ENCODE results near the gene CROCC. TPM values are rescaled to one million over a fixed set of nuclear protein-coding genes. Genes with fewer than 3 reads are reported as not detected.
A peak's percentile ranks its signal among the peaks of the same experiment; 100 is the strongest.

CROCC gene
- total and polyA plus RNA-seq, 9 of the 15 experiments (the other 6 are each of a cell fraction or from before 2014, with no cell fraction given) = 0.17 to 15.4 (median 7.6) TPM

- in situ Hi-C loops (cut with MboI) = loop anchor here (5.0 kb wide), 1 partner anchor 97 kb away; the partner anchor contains the start of gene SDHB
Observed at GRCh38 chr1:16955186-16955585, 33.5 kb downstream of the CROCC start.

DNA sequence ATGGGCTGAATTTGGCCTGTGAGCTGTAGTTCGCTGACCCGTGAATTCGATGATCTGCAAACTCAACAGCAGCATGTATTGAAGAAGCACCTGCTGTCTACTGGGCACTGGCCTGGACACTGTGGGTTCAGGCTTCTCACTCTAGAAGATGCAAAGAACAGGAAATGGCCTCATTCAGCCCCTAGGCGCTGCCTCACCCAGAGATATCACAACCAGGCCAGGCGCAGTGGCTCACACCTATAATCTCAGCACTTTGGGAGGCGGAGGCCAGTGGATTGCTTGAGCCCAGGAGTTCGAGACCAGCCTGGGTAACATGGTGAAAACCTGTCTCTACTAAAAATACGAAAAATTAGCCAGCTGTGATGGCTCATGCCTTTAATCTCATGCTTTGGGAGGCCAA lies 35.0 kb downstream of the CROCC start:
- in situ Hi-C loops (cut with MboI) = loop anchor here (5.0 kb wide), 1 partner anchor 96 kb away; the partner anchor contains the start of gene SDHB
- H3K9me3 ChIP-seq (replicated peaks; ENCODE audit: control insufficient read depth, insufficient read depth, low read depth, low read length) = no peaks in the 10 kb centered on the region
- peaks cover 17% of the 10 kb centered on the region; the same call in 1 of the 2 replicates for H4K20me1 ChIP-seq (replicated peaks; ENCODE audit: control insufficient read depth, insufficient read depth, low read length)
- no peak overlapping the region for H3K27ac ChIP-seq (ENCODE audit: extremely low read depth, low read depth, low read length)
- no peak overlapping the region for H3K9ac ChIP-seq (ENCODE audit: insufficient read depth in 1 of 2, low read depth in 2 of 2, low read length in 2 of 2)
- intact Hi-C loops (cut with micrococcal nuclease) = no loop called here
- H3K79me2 ChIP-seq (ENCODE audit: control insufficient read depth, insufficient read depth, low read length) = no peaks in the 10 kb centered on the region
- ChIA-PET CTCF (ENCODE audit: low intra/inter-chr PET ratio) (no interaction called here), POLR2A (interaction anchor here (0.5 to 1.4 kb wide), 4 partner anchors 10 to 52 kb away, joined by 3 to 4 read pairs (median 4); no protein-coding TSS in a partner anchor)
- ATAC-seq (peak; percentile 27), DNase-seq (ENCODE audit: extremely low read depth in 1 of 4, low spot score in 3 of 4) (peak in 2 of 4 experiments; percentile 17 to 30), FAIRE-seq (no peak)
- peaks cover 0 to 34% of the 10 kb centered on the region in 2 experiments; a peak in 3 of 5 replicates for H3K4me1 ChIP-seq (replicated peaks in 1 of 2; ENCODE audit: control insufficient read depth in 2 of 2, insufficient read depth in 2 of 2, low read length in 2 of 2)
- BruUV-seq (replicated peaks) = no TSS peak
- H3K4me3 ChIP-seq = no peak overlapping the region
- H3K9me1 ChIP-seq (ENCODE audit: control insufficient read depth, insufficient read depth, low read length) = no peaks in the 10 kb centered on the region
- WGBS (ENCODE audit: insufficient coverage, low coverage, missing lambda C conversion rate) = 11% methylated on average over 8 of the region's 8 CpGs
- no peaks in the 10 kb centered on the region for H3K36me3 ChIP-seq (ENCODE audit: control insufficient read depth, insufficient read depth, low read length)
- no peak overlapping the region for H2AFZ ChIP-seq (ENCODE audit: low read depth, low read length)
- TF ChIP-seq POLR3A (IDR thresholded peaks at IDR 0.05; ENCODE audit: borderline replicate concordance, extremely low read depth, insufficient read depth, insufficient read length) (peak; percentile 26), ZNF695 (CRISPR knock-in tag; IDR thresholded peaks at IDR 0.05) (no peak), TFAP4 (CRISPR knock-in tag; IDR thresholded peaks at IDR 0.05; ENCODE audit: borderline replicate concordance) (0 out of 2 replicates have a peak, but pooled peaks have one; percentile 17), TBP (optimal IDR thresholded peaks at IDR 0.05; ENCODE audit: low read depth, low read length) (peak; percentile 77)
- H3K4me2 ChIP-seq (ENCODE audit: insufficient read depth, low read length) = no peak overlapping the region
- H3K27me3 ChIP-seq (ENCODE audit: control insufficient read depth in 2 of 2, insufficient read depth in 2 of 2, low read length in 2 of 2) = peaks cover 15 to 32% of the 10 kb centered on the region in 2 experiments; a peak in 4 of 5 replicates

More at GRCh38 chr1:16955186-16955585, 33.5 kb downstream of the CROCC start:
- H3K27me3 ChIP-seq (ENCODE audit: control insufficient read depth in 2 of 2, insufficient read depth in 2 of 2, low read length in 2 of 2) = peaks cover 15 to 32% of the 10 kb centered on the region in 2 experiments; a peak in 4 of 5 replicates
- WGBS (ENCODE audit: insufficient coverage, low coverage, missing lambda C conversion rate) = 42% methylated on average over 22 of the region's 25 CpGs
- ChIA-PET CTCF (ENCODE audit: low intra/inter-chr PET ratio) (no interaction called here), POLR2A (interaction anchor here (0.6 to 1.4 kb wide), 2 partner anchors 11 to 42 kb away, joined by 3 to 4 read pairs; no protein-coding TSS in a partner anchor)
- no peak overlapping the region for H3K4me2 ChIP-seq (ENCODE audit: insufficient read depth, low read length)
- TF ChIP-seq ZNF140 (CRISPR knock-in tag; IDR thresholded peaks at IDR 0.05) = no peak
- TF ChIP-seq MEF2A (IDR thresholded peaks at IDR 0.05; ENCODE audit: control insufficient read depth, low read depth, low read length) = no peak
- no peak for TF ChIP-seq MYC (IDR thresholded peaks at IDR 0.05; ENCODE audit: low read depth, low read length)
- no peak for TF ChIP-seq MYC (CRISPR knock-in tag; IDR thresholded peaks at IDR 0.05; ENCODE audit: borderline replicate concordance, low read depth)
- no peak overlapping the region for H3K9ac ChIP-seq (ENCODE audit: insufficient read depth in 1 of 2, low read depth in 2 of 2, low read length in 2 of 2)
- H3K36me3 ChIP-seq (ENCODE audit: control insufficient read depth, insufficient read depth, low read length) = no peaks in the 10 kb centered on the region
- peaks cover 4% of the 10 kb centered on the region for H3K9me1 ChIP-seq (ENCODE audit: control insufficient read depth, insufficient read depth, low read length)
- FAIRE-seq = no peak
- no peak overlapping the region for H2AFZ ChIP-seq (ENCODE audit: low read depth, low read length)
- no peak overlapping the region for H3K4me3 ChIP-seq
- DNase-seq (ENCODE audit: extremely low read depth in 1 of 4, low spot score in 3 of 4) = no peak
- no TSS peak for BruUV-seq (replicated peaks)
- peaks cover 22% of the 10 kb centered on the region; the same call in 1 of the 2 replicates for H4K20me1 ChIP-seq (replicated peaks; ENCODE audit: control insufficient read depth, insufficient read depth, low read length)
- H3K9me3 ChIP-seq (replicated peaks; ENCODE audit: control insufficient read depth, insufficient read depth, low read depth, low read length) = no peaks in the 10 kb centered on the region
- no peaks in the 10 kb centered on the region for H3K79me2 ChIP-seq (ENCODE audit: control insufficient read depth, insufficient read depth, low read length)
- no peak for ATAC-seq
- peaks cover 0 to 24% of the 10 kb centered on the region in 2 experiments; a peak in 3 of 5 replicates for H3K4me1 ChIP-seq (replicated peaks in 1 of 2; ENCODE audit: control insufficient read depth in 2 of 2, insufficient read depth in 2 of 2, low read length in 2 of 2)
- intact Hi-C loops (cut with micrococcal nuclease) = no loop called here
- H3K27ac ChIP-seq (ENCODE audit: extremely low read depth, low read depth, low read length) = no peak overlapping the region
